ENCODE data around the gene GATM.

Gene GATM, protein sequence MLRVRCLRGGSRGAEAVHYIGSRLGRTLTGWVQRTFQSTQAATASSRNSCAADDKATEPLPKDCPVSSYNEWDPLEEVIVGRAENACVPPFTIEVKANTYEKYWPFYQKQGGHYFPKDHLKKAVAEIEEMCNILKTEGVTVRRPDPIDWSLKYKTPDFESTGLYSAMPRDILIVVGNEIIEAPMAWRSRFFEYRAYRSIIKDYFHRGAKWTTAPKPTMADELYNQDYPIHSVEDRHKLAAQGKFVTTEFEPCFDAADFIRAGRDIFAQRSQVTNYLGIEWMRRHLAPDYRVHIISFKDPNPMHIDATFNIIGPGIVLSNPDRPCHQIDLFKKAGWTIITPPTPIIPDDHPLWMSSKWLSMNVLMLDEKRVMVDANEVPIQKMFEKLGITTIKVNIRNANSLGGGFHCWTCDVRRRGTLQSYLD

GRCh38 chr15:45378149-45378912 lies at the start of gene GATM:
GATM (minus strand) TSS chr15:45378544; CDS start chr15:45378453, 91 bp downstream.
- peak; percentile 24 for DNase-seq (ENCODE audit: low spot score)

GRCh38 chr15:45427085-45427484 lies 48.7 kb upstream of the GATM start:
- DNase-seq (ENCODE audit: low spot score), result no peak

- no peak for DNase-seq (ENCODE audit: low spot score)
These were observed 46.8 kb upstream of the GATM start for GRCh38 chr15:45425135-45425534.

DNA sequence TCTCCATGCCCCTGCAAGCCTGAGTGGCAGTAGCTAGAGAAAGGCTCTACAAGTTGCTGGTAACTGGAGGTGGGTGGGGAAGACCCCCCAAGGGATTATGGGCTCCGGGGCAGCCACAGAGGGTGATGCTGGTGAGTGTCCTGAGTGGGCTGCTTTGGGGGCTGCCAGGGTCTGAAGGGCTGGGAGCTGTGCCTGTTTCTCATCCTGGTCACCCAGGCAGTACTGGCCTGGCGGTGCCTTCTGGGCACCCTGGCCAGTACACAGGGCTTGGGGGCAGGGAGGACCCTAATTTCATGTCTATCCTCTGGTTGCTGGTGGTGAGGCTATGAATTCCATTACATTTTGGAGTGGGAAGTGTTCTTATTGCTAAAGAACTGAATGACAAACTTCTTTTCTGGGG lies 46.1 kb upstream of the GATM start:
- DNase-seq (ENCODE audit: low spot score), result no peak

GRCh38 chr15:45417303-45417950 lies 39.1 kb upstream of the GATM start:
- no peak for DNase-seq (ENCODE audit: low spot score)

GRCh38 chr15:45414215-45414885 lies 36.0 kb upstream of the GATM start:
- DNase-seq (ENCODE audit: low spot score), result no peak

DNA sequence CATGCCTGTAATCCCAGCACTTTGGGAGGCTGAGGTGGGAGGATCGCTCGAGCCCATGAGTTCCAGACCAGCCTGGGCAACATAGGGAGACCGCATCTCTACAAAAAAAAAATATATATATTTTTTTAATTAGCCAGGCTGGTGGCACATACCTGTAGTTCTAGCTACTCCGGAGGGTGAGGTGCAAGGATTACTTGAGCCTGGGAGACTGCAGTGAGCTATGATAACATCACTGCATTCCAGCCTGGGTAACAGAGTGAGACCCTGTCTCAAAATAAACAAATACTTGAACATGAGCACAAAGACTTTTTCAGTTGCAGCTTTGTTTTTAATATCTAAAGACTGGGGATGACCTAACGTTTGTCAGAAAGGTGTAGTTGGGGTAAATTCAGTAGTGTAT lies 31.3 kb upstream of the GATM start:
- DNase-seq (ENCODE audit: low spot score), result no peak

GRCh38 chr15:45407786-45408185 lies 29.4 kb upstream of the GATM start:
- no peak for DNase-seq (ENCODE audit: low spot score)

DNA sequence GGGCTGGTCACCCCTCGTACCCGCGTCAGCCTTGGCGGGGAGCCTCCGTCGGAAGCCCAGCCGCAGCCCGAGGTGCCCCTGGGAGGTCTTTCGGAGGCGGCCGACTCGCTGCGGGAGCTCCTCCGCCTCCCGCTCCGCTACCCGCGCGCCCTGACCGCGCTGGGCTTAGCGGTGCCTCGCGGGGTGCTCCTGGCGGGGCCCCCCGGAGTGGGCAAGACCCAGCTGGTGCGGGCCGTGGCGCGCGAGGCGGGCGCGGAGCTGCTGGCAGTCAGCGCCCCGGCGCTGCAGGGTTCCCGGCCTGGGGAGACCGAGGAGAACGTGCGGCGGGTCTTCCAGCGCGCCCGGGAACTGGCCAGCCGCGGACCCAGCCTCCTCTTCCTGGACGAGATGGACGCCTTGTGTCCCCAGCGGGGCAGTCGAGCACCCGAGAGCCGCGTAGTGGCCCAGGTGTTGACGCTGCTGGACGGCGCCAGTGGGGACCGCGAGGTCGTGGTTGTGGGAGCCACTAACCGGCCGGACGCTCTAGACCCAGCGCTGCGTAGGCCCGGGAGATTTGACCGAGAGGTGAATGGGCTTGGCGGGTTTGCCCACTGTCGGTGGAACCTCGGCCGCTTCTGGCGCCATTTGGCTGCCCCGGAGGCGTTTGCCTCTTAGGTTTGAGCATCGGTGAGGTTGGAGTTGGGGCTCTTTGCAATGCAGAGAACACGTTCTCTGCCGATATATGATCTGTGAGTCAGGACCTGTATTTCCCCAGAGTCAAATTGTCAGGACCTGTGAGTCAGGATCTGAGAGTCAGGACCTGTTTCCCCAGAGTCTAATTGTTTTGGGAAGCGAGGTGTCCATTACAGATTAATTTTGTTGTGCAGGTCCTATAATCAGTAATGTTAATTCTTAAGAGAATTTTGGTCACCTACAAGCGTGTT lies 24.9 kb upstream of the GATM start:
- peak; percentile 12 for DNase-seq (ENCODE audit: low spot score)

- DNase-seq (ENCODE audit: low spot score), result peak; percentile 97
These were observed 24.0 kb upstream of the GATM start for GRCh38 chr15:45402162-45402954.

DNA sequence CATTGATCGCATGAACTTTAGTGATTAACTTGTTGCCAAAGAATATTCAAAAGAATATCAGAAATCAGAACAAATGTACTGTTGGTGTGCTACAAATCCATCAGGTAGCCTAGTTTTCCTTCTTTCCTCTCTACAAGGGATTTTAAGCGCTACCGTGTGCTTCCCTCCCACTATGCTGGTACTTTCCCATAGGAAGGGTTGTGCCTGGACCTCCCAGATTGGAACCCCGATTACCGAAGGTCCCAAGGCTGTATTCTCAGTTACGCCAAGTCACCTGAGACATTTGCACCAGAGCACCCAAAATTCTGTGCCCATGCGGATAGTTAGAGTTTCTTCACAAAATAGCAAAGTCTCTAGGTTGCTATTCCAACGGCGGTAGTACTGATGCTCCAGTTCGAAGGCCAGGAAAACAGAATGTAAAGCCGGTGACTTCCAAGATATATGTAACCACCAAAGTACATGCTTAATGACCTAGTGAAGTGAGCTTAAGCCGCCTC lies 23.4 kb upstream of the GATM start:
- DNase-seq (ENCODE audit: low spot score), result no peak

- peak; percentile 46 for DNase-seq (ENCODE audit: low spot score)
These were observed 21.3 kb upstream of the GATM start for GRCh38 chr15:45399381-45400212.

GRCh38 chr15:45397116-45397665 lies 18.8 kb upstream of the GATM start:
- DNase-seq (ENCODE audit: low spot score), result no peak

DNA sequence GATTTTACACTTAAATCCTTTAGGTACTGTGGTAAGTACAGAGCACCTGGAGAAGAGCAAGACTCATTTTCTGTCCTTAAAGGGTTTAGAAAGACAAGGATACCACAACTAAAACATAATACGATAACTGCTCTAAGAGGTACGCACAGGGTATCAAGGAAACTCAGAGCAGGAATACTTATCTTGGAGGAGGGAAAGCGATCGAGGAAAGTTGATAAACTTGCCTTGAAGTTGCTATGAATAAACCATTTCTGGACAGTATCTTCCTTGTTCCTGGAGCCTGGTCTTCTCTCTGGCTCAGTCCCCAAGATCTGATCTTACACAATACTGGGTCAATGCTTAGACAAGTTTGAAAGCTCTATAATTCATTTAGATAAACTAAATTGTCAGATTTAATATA lies 17.6 kb upstream of the GATM start:
- no peak for DNase-seq (ENCODE audit: low spot score)

- DNase-seq (ENCODE audit: low spot score), result no peak
These were observed 16.3 kb upstream of the GATM start for GRCh38 chr15:45394681-45395080.

GRCh38 chr15:45393851-45394250 lies 15.5 kb upstream of the GATM start:
- DNase-seq (ENCODE audit: low spot score), result no peak

- no peak for DNase-seq (ENCODE audit: low spot score)
These were observed 14.2 kb upstream of the GATM start for GRCh38 chr15:45392584-45392855.

- DNase-seq (ENCODE audit: low spot score), result no peak
These were observed 13.6 kb upstream of the GATM start for GRCh38 chr15:45391746-45392583.

All from CD4-positive, alpha-beta T cell treated with Interleukin-15 for 4 hours (primary cell).